H1 (cell line): ENCODE measurements around the gene CCDC102A.

Experiments
- CBX5 ChIP-seq: fragments of 300-800, 300-1000 bp; sonication (generic); IDR thresholded peaks from 2 replicates; pipeline ENCODE4 v1.7.1; 2016; ENCODE audit warnings: antibody characterized with exemption, low read length, low read depth
- CEBPB ChIP-seq: IDR thresholded peaks from 2 replicates; pipeline ENCODE4 v1.6.1; 2012; ENCODE audit warnings: low read depth, low read length
- JUND ChIP-seq: IDR thresholded peaks from 2 replicates; pipeline ENCODE4 v1.6.1; 2011; ENCODE audit warnings: mild to moderate bottlenecking, improper control_type of control experiment, low read length
- KDM1A ChIP-seq: fragments of 200-600, 300-600 bp; sonication (generic); IDR thresholded peaks from 2 replicates; pipeline ENCODE4 v1.7.1; 2016; ENCODE audit warnings: mild to moderate bottlenecking, low read length, borderline replicate concordance
- PHF8 ChIP-seq: fragments of 200-600 bp; sonication (generic); conservative IDR thresholded peaks from 2 replicates; pipeline ENCODE4 v1.7.1; 2012; ENCODE audit warnings: low read depth, mild to moderate bottlenecking, inconsistent platforms, low read length, moderate library complexity
- POLR2A ChIP-seq, 2 experiments: IDR thresholded peaks; 1 replicate in 1 of 2; 2 replicates in 1 of 2; pipeline ENCODE4 v1.6.1; 2011; ENCODE audit warnings: low read depth in 2 of 2, low read length in 2 of 2, mild to moderate bottlenecking in 2 of 2; ENCODE audit errors: control extremely low read depth in 1 of 2
- POLR2AphosphoS5 ChIP-seq: IDR thresholded peaks from 2 replicates; pipeline ENCODE4 v1.6.1; 2011; ENCODE audit warnings: low read depth, low read length
- RXRA ChIP-seq: IDR thresholded peaks from 2 replicates; pipeline ENCODE4 v1.6.1; 2011; ENCODE audit warnings: low read depth, mild to moderate bottlenecking, low read length, moderate library complexity; ENCODE audit not compliant: insufficient read depth
- SUZ12 ChIP-seq: fragments of 200-600 bp; sonication (generic); IDR thresholded peaks from 2 replicates; pipeline ENCODE4 v1.6.1; 2012; ENCODE audit warnings: mild to moderate bottlenecking, inconsistent platforms, low read length, moderate library complexity, mixed read lengths
- TCF12 ChIP-seq: IDR thresholded peaks from 2 replicates; pipeline ENCODE4 v1.6.1; 2011; ENCODE audit warnings: low read depth, mild to moderate bottlenecking, low read length
- YY1 ChIP-seq: IDR thresholded peaks from 2 replicates; pipeline ENCODE4 v1.6.1; 2011; ENCODE audit warnings: low read depth, mild to moderate bottlenecking, low read length
- TF ChIP-seq, protein P1 (sequence below), 3 experiments: IDR thresholded peaks; 1 replicate in 2 of 3; 2 replicates in 1 of 3; pipeline versions ENCODE4 v1.5.1 to v1.6.1; 2011; ENCODE audit warnings: low read length in 3 of 3, mild to moderate bottlenecking in 3 of 3, inconsistent platforms in 2 of 3, low read depth in 1 of 3, moderate library complexity in 1 of 3; ENCODE audit not compliant: insufficient read depth in 1 of 3; ENCODE audit errors: control extremely low read depth in 1 of 3
- TF ChIP-seq, protein P2 (sequence below): IDR thresholded peaks from 2 replicates; pipeline ENCODE4 v1.6.1; 2012; ENCODE audit warnings: inconsistent platforms

DNA sequence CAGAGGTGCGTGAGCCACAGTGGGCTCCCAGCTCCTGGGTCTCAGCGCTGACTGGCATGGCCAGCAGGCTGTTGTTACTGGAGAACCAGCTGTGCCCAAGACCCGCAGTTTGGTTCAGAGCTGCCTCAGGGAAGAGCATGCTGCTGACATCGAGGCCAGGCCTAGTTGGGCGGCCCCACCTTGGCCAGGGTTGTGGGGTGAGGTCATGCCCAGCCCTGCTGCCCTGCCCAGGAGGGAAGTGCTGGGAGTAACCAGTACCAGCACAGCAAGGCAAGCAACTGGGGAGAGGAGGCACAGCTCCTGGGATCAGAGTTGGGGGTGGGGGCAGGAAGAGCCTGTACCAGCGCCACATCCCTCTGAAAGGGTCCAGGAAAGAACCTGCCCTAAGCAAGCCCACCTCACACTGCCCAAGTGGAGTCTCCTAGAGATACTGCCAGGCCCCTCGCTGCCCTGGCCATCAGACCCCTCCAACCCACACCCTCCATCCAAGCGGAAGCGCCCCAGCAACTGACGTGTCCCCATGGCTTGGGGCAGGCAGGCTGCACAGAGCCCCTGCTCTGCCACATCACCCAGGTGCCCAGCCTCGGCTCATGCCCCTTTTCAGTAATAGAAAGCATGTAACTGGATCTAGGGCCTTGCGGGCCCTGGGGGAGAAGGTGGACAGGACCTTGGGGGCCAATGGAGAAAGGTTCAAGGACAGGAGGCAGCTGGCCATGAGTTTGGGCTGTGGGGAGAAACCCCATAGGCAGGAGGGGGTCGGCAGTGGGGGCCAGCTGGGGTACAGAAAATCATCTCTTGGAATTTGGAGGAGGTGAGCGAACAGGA lies 51.1 kb downstream of the CCDC102A start:
- no peak for TF ChIP-seq POLR2AphosphoS5
- TF ChIP-seq, protein P1, sequence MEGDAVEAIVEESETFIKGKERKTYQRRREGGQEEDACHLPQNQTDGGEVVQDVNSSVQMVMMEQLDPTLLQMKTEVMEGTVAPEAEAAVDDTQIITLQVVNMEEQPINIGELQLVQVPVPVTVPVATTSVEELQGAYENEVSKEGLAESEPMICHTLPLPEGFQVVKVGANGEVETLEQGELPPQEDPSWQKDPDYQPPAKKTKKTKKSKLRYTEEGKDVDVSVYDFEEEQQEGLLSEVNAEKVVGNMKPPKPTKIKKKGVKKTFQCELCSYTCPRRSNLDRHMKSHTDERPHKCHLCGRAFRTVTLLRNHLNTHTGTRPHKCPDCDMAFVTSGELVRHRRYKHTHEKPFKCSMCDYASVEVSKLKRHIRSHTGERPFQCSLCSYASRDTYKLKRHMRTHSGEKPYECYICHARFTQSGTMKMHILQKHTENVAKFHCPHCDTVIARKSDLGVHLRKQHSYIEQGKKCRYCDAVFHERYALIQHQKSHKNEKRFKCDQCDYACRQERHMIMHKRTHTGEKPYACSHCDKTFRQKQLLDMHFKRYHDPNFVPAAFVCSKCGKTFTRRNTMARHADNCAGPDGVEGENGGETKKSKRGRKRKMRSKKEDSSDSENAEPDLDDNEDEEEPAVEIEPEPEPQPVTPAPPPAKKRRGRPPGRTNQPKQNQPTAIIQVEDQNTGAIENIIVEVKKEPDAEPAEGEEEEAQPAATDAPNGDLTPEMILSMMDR (IDR thresholded peaks at IDR 0.05; ENCODE audit: control extremely low read depth in 1 of 3, insufficient read depth in 1 of 3, low read depth in 1 of 3, low read length in 3 of 3) = no peak
- no peak for TF ChIP-seq RXRA
- no peak for TF ChIP-seq PHF8
- TF ChIP-seq, protein P2, sequence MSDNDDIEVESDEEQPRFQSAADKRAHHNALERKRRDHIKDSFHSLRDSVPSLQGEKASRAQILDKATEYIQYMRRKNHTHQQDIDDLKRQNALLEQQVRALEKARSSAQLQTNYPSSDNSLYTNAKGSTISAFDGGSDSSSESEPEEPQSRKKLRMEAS = no peak
- no peak for TF ChIP-seq CBX5
- TF ChIP-seq POLR2A (IDR thresholded peaks at IDR 0.05; ENCODE audit: control extremely low read depth in 1 of 2, low read depth in 2 of 2, low read length in 2 of 2) = no peak
- TF ChIP-seq YY1 = no peak
- no peak for TF ChIP-seq TCF12
- TF ChIP-seq KDM1A = no peak
- no peak for TF ChIP-seq JUND
- no peak for TF ChIP-seq SUZ12
- TF ChIP-seq CEBPB = no peak
